Epithelial cell of proximal tubule (primary cell): ENCODE data around the gene PPM1E. TPM values are rescaled to one million over a fixed set of nuclear protein-coding genes. Genes with fewer than 3 reads are reported as not detected.

ENCODE experiments used
- DNase-seq: peaks from one replicate; pipeline ENCODE4 v3.0.0-alpha.2; 2011; ENCODE audit warnings: low read depth
- H3K4me3 ChIP-seq: 2 replicates; pipeline ENCODE4 v1.5.1; 2011; ENCODE audit warnings: low read depth, mild to moderate bottlenecking, low read length
- total RNA-seq: library from RNA; depleted of rRNA; stranded (reverse); fragments of >200 nt; gene quantifications from 2 replicates; pipeline ENCODE4 v1.2.3, GENCODE V29; 2015
- TF ChIP-seq, protein P1 (sequence below): conservative IDR thresholded peaks from 2 replicates; pipeline ENCODE4 v1.5.1; 2012; ENCODE audit warnings: low read depth, mild to moderate bottlenecking, low read length

The PPM1E gene
- total RNA-seq, 1 donor from 2014 or later: 1.7 TPM

DNA sequence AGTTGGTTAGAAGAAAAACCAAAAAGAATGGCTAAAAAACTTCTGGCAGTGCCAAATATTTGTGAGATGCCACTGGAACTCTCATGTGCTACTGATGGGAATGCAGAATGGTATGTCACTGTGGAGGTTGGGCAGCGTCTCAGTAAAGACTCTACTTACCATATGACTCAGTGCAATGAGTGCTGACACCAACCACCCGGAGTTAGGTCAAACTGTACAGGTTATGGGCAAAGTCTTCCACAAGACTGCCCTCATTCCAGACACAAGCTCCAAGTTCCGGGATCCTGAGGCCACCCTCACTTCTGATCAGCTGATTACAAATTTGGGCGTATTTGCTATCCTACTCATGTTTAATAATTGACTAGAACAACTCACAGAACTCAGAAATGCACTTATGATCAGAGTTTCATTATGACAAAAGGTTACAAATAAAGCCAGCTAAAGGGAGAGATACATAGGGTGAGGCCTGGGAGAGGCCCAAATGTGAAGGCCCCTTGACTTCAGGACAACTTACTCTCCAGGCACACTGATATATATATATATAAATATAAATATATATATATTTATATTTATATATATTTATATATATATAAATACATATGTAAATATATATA is 236.2 kb downstream of the PPM1E start:
- TF ChIP-seq, protein P1, sequence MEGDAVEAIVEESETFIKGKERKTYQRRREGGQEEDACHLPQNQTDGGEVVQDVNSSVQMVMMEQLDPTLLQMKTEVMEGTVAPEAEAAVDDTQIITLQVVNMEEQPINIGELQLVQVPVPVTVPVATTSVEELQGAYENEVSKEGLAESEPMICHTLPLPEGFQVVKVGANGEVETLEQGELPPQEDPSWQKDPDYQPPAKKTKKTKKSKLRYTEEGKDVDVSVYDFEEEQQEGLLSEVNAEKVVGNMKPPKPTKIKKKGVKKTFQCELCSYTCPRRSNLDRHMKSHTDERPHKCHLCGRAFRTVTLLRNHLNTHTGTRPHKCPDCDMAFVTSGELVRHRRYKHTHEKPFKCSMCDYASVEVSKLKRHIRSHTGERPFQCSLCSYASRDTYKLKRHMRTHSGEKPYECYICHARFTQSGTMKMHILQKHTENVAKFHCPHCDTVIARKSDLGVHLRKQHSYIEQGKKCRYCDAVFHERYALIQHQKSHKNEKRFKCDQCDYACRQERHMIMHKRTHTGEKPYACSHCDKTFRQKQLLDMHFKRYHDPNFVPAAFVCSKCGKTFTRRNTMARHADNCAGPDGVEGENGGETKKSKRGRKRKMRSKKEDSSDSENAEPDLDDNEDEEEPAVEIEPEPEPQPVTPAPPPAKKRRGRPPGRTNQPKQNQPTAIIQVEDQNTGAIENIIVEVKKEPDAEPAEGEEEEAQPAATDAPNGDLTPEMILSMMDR: no peak
- peak; percentile 100 for DNase-seq
- H3K4me3 ChIP-seq: no peak overlapping the region

GRCh38 chr17:58993311-58993710 is 237.7 kb downstream of the PPM1E start:
- no peak overlapping the region for H3K4me3 ChIP-seq
- TF ChIP-seq, protein P1: no peak
- no peak for DNase-seq

GRCh38 chr17:58995247-58995940 is 239.7 kb downstream of the PPM1E start:
- no peak overlapping the region for H3K4me3 ChIP-seq
- no peak for DNase-seq
- TF ChIP-seq, protein P1: no peak

- TF ChIP-seq, protein P1: no peak
- no peak overlapping the region for H3K4me3 ChIP-seq
- DNase-seq: no peak
Observed at GRCh38 chr17:58996968-58997367, 241.3 kb downstream of the PPM1E start.

GRCh38 chr17:58997756-58998553 is 242.3 kb downstream of the PPM1E start:
- H3K4me3 ChIP-seq: no peak overlapping the region
- TF ChIP-seq, protein P1: no peak
- DNase-seq: no peak

DNA sequence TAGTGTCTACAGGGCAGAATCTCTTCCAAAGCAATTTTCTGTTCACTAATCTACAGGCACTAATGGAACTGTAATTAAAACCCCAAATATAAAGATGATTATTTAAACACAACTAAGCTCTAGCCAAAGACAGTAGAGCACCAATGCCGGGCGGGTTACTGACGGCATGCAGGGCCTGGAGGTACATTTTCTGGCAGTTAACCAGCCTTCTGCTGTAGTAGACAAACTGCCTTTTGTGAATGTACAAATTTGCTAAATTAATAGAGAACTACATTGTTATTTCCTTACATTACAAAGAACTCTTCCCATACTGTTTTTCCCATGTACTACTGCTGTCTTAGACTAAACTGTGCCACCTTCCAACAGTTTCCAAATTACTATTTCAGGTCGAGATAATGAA is 243.2 kb downstream of the PPM1E start:
- TF ChIP-seq, protein P1: no peak
- DNase-seq: no peak
- H3K4me3 ChIP-seq: no peak overlapping the region
